ENCODE results near the gene PNKP. TPM values are rescaled to one million over a fixed set of nuclear protein-coding genes. Genes with fewer than 3 reads are reported as not detected.

PNKP gene
- total and polyA plus RNA-seq, 10 of the 15 experiments (the other 5 are each of a cell fraction or from before 2014, with no cell fraction given), result 2.9 to 82.3 (median 33.2) TPM

DNA sequence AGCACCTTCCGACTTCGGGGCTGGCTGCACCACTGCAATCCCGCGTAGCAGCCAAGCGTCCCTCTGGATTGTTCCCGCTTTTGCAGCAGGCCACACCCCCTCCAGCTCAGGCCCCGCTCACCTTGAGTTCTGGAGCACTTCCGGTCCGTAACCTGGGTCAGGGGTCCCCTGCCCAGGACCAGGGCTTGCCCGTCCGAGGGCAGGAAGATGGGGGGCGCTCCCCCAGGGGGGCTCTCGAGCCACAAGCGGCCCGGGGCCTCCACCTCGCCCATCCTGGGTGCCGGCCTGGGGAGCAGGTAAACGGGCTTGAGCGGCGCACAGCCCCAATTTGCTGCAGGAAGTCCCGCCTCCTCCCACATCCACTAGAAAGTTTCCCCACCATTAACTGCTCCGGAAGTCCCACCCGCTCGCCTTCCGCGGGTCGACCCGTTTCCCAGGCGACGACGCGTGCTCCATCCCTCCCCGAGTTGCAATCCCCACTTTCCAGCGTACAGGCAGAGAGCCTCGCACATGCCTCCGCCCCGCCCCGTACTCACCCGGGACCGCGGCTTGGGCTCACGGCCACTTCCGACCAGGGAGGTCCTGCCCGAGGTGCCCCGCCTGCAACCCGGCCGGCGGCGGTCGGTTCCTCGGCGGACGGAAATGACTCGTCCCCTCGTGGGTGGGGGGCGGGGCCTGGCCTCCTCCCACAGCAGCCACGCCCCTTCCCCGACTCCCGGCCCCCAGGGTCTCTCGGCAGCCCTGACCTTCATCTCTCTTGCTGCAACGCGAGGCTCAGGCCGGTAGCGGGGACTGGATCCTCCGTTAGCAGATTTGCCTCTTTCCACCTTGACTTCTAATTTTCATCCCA, at the start of gene PNKP (continued):
- peak; percentile 91 for TF ChIP-seq CREB1 (IDR thresholded peaks at IDR 0.05; ENCODE audit: low read depth)
- no peak for TF ChIP-seq NFYA (IDR thresholded peaks at IDR 0.05; ENCODE audit: borderline replicate concordance, low read depth, low read length)
- 0 out of 2 replicates have a peak, but pooled peaks have one; percentile 22 for TF ChIP-seq TCF3 (IDR thresholded peaks at IDR 0.05; ENCODE audit: borderline replicate concordance, insufficient read depth, low read depth, low read length)
- peak; percentile 18; the same call in 1 of the 2 replicates for TF ChIP-seq SMARCA5 (IDR thresholded peaks at IDR 0.05)
- no peak for TF ChIP-seq PAX8 (IDR thresholded peaks at IDR 0.05)
- no peak for TF ChIP-seq CBFB (IDR thresholded peaks at IDR 0.05; ENCODE audit: low read depth)
- TF ChIP-seq, protein P1, sequence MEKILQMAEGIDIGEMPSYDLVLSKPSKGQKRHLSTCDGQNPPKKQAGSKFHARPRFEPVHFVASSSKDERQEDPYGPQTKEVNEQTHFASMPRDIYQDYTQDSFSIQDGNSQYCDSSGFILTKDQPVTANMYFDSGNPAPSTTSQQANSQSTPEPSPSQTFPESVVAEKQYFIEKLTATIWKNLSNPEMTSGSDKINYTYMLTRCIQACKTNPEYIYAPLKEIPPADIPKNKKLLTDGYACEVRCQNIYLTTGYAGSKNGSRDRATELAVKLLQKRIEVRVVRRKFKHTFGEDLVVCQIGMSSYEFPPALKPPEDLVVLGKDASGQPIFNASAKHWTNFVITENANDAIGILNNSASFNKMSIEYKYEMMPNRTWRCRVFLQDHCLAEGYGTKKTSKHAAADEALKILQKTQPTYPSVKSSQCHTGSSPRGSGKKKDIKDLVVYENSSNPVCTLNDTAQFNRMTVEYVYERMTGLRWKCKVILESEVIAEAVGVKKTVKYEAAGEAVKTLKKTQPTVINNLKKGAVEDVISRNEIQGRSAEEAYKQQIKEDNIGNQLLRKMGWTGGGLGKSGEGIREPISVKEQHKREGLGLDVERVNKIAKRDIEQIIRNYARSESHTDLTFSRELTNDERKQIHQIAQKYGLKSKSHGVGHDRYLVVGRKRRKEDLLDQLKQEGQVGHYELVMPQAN (conservative IDR thresholded peaks at IDR 0.05), result peak; percentile 96
- peak; percentile 76; the same call in 1 of the 2 replicates for TF ChIP-seq HDGF (IDR thresholded peaks at IDR 0.05)
- TF ChIP-seq, protein P2, sequence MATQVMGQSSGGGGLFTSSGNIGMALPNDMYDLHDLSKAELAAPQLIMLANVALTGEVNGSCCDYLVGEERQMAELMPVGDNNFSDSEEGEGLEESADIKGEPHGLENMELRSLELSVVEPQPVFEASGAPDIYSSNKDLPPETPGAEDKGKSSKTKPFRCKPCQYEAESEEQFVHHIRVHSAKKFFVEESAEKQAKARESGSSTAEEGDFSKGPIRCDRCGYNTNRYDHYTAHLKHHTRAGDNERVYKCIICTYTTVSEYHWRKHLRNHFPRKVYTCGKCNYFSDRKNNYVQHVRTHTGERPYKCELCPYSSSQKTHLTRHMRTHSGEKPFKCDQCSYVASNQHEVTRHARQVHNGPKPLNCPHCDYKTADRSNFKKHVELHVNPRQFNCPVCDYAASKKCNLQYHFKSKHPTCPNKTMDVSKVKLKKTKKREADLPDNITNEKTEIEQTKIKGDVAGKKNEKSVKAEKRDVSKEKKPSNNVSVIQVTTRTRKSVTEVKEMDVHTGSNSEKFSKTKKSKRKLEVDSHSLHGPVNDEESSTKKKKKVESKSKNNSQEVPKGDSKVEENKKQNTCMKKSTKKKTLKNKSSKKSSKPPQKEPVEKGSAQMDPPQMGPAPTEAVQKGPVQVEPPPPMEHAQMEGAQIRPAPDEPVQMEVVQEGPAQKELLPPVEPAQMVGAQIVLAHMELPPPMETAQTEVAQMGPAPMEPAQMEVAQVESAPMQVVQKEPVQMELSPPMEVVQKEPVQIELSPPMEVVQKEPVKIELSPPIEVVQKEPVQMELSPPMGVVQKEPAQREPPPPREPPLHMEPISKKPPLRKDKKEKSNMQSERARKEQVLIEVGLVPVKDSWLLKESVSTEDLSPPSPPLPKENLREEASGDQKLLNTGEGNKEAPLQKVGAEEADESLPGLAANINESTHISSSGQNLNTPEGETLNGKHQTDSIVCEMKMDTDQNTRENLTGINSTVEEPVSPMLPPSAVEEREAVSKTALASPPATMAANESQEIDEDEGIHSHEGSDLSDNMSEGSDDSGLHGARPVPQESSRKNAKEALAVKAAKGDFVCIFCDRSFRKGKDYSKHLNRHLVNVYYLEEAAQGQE (IDR thresholded peaks at IDR 0.05; ENCODE audit: low read depth, low read length), result no peak
- peak; percentile 79; the same call in 1 of the 2 replicates for TF ChIP-seq RB1 (IDR thresholded peaks at IDR 0.05; ENCODE audit: borderline replicate concordance)
- no peak for TF ChIP-seq JUNB (IDR thresholded peaks at IDR 0.05)
- TF ChIP-seq ZNF207 (IDR thresholded peaks at IDR 0.05; ENCODE audit: borderline replicate concordance), result peak; percentile 54; the same call in 1 of the 2 replicates
- 0 out of 2 replicates have a peak, but pooled peaks have one; percentile 8 for TF ChIP-seq ATF7 (IDR thresholded peaks at IDR 0.05; ENCODE audit: low read depth)
- TF ChIP-seq RUNX3 (IDR thresholded peaks at IDR 0.05; ENCODE audit: low read length), result peak; percentile 44; the same call in 1 of the 2 replicates
- TF ChIP-seq YBX1 (IDR thresholded peaks at IDR 0.05), result no peak
- no peak for TF ChIP-seq RCOR1 (conservative IDR thresholded peaks at IDR 0.05; ENCODE audit: low read depth, low read length)
- TF ChIP-seq NR2F1 (conservative IDR thresholded peaks at IDR 0.05), result peak; percentile 59
- no peak; the same call in 1 of the 2 replicates for TF ChIP-seq EED (IDR thresholded peaks at IDR 0.05; ENCODE audit: low read depth)
- no peak for TF ChIP-seq MTA2 (IDR thresholded peaks at IDR 0.05; ENCODE audit: low read depth)
- TF ChIP-seq, protein P3, sequence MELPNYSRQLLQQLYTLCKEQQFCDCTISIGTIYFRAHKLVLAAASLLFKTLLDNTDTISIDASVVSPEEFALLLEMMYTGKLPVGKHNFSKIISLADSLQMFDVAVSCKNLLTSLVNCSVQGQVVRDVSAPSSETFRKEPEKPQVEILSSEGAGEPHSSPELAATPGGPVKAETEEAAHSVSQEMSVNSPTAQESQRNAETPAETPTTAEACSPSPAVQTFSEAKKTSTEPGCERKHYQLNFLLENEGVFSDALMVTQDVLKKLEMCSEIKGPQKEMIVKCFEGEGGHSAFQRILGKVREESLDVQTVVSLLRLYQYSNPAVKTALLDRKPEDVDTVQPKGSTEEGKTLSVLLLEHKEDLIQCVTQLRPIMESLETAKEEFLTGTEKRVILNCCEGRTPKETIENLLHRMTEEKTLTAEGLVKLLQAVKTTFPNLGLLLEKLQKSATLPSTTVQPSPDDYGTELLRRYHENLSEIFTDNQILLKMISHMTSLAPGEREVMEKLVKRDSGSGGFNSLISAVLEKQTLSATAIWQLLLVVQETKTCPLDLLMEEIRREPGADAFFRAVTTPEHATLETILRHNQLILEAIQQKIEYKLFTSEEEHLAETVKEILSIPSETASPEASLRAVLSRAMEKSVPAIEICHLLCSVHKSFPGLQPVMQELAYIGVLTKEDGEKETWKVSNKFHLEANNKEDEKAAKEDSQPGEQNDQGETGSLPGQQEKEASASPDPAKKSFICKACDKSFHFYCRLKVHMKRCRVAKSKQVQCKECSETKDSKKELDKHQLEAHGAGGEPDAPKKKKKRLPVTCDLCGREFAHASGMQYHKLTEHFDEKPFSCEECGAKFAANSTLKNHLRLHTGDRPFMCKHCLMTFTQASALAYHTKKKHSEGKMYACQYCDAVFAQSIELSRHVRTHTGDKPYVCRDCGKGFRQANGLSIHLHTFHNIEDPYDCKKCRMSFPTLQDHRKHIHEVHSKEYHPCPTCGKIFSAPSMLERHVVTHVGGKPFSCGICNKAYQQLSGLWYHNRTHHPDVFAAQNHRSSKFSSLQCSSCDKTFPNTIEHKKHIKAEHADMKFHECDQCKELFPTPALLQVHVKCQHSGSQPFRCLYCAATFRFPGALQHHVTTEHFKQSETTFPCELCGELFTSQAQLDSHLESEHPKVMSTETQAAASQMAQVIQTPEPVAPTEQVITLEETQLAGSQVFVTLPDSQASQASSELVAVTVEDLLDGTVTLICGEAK (IDR thresholded peaks at IDR 0.05; ENCODE audit: borderline replicate concordance), result peak; percentile 97
- TF ChIP-seq TCF7 (IDR thresholded peaks at IDR 0.05; ENCODE audit: borderline replicate concordance), result no peak
